HL-60 (cell line): ENCODE data around the gene TMOD1.

Source experiments
- DNase-seq, 2 experiments: peaks; one replicate each; pipeline ENCODE4 v3.0.0-alpha.2; 2010 to 2020; ENCODE audit warnings: low read depth in 1 of 2, low spot score in 1 of 2
- H3K27ac ChIP-seq: fragments of 250-450 bp; sonication (Bioruptor Pico); replicated peaks from 2 replicates; pipeline ENCODE4 v1.5.1; 2020; ENCODE audit warnings: mild to moderate bottlenecking, moderate library complexity
- H3K27me3 ChIP-seq: fragments of 250-450 bp; sonication (Bioruptor Pico); 2 replicates; pipeline ENCODE4 v1.5.1; 2021; ENCODE audit warnings: mild to moderate bottlenecking, moderate library complexity; ENCODE audit not compliant: insufficient read depth, poor library complexity, severe bottlenecking
- H3K4me3 ChIP-seq: replicated peaks from 2 replicates; pipeline ENCODE4 v1.5.1; 2011; ENCODE audit warnings: mild to moderate bottlenecking, control low read depth, low read length; ENCODE audit not compliant: insufficient read depth
- CTCF ChIP-seq: IDR thresholded peaks from one replicate; pipeline ENCODE4 v1.5.1; 2011; ENCODE audit warnings: low read length, control low read depth, inconsistent platforms; ENCODE audit not compliant: insufficient read depth
- GABPA ChIP-seq: IDR thresholded peaks from 2 replicates; pipeline ENCODE4 v1.6.1; 2012; ENCODE audit warnings: low read depth
- POLR2AphosphoS5 ChIP-seq: IDR thresholded peaks from 2 replicates; pipeline ENCODE4 v1.6.1; 2012; ENCODE audit warnings: low read depth
- REST ChIP-seq: IDR thresholded peaks from 2 replicates; pipeline ENCODE4 v1.6.1; 2012; ENCODE audit warnings: low read depth; ENCODE audit not compliant: insufficient replicate concordance
- SPI1 ChIP-seq: IDR thresholded peaks from 2 replicates; pipeline ENCODE4 v1.6.1; 2012; ENCODE audit warnings: low read depth, mild to moderate bottlenecking, borderline replicate concordance

The TMOD1 gene

GRCh38 chr9:97511655-97512427 is 10.4 kb downstream of the TMOD1 start:
- DNase-seq: no peak
- no peak overlapping the region for H3K4me3 ChIP-seq
- H3K27me3 ChIP-seq: peaks cover 6% of the 10 kb centered on the region
- TF ChIP-seq CTCF: no peak
- no peak for TF ChIP-seq GABPA
- TF ChIP-seq REST: no peak
- TF ChIP-seq SPI1: no peak; the same call in 1 of the 2 replicates
- TF ChIP-seq POLR2AphosphoS5: no peak
- no peak overlapping the region for H3K27ac ChIP-seq

DNA sequence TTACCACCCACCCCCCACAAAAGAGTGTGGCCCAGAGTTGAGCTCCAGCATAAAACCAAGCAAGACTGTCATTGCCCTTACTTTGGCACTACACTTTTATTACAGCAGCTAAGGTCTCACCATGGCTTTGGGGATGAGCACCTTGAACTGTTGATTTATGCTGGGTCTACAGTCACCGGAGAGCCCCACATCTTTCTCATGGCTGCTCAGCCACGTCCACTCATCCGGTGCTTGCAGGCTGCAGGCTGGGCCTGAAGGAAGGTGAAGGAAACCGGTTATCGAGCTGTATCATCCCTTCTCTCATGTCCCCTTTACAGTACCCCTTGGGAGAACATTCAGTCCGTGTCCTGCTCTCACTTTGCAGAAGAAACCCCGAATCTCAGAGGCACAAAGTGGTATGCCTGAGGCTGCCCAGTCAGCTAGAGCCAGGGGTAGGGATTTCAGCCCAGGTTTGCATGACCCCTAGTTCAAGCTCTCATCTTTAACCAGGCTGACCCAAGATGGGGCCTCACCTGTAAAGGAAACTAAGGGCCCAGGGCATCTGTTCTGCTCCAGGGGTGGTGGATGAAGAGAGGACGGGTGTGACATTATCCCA is 11.6 kb downstream of the TMOD1 start:
- no peaks in the 10 kb centered on the region for H3K27me3 ChIP-seq
- no peak for TF ChIP-seq POLR2AphosphoS5
- TF ChIP-seq SPI1: no peak
- no peak for TF ChIP-seq CTCF
- TF ChIP-seq GABPA: no peak
- TF ChIP-seq REST: no peak
- no peak overlapping the region for H3K27ac ChIP-seq
- H3K4me3 ChIP-seq: no peak overlapping the region
- DNase-seq: no peak

- H3K27ac ChIP-seq: no peak overlapping the region
- no peak overlapping the region for H3K4me3 ChIP-seq
- DNase-seq: no peak
- TF ChIP-seq REST (no peak), CTCF (no peak), SPI1 (no peak), POLR2AphosphoS5 (no peak), GABPA (no peak)
- peaks cover 3% of the 10 kb centered on the region for H3K27me3 ChIP-seq
Measured at GRCh38 chr9:97514531-97514930, 13.1 kb downstream of the TMOD1 start.
